IPS-20b (cell line): ENCODE data around the gene EEF1AKMT1.

Source experiments
- H3K27ac ChIP-seq: one replicate; pipeline ENCODE4 v1.5.1; 2013; ENCODE audit warnings: low read length
- H3K27me3 ChIP-seq: 2 replicates; pipeline ENCODE4 v1.6.1; 2013; ENCODE audit warnings: mild to moderate bottlenecking, low read length, inconsistent platforms; ENCODE audit not compliant: insufficient read depth
- H3K36me3 ChIP-seq: 2 replicates; pipeline ENCODE4 v1.6.1; 2013; ENCODE audit warnings: low read depth, mild to moderate bottlenecking, inconsistent platforms, low read length, moderate library complexity; ENCODE audit not compliant: insufficient read depth
- H3K4me1 ChIP-seq: 2 replicates; pipeline ENCODE4 v1.6.1; 2013; ENCODE audit warnings: mild to moderate bottlenecking, control low read depth, inconsistent platforms, low read length, moderate library complexity; ENCODE audit not compliant: insufficient read depth
- H3K4me3 ChIP-seq: 2 replicates; pipeline ENCODE4 v1.5.1; 2013; ENCODE audit warnings: mild to moderate bottlenecking, low read length, inconsistent platforms
- H3K9ac ChIP-seq: 2 replicates; pipeline ENCODE4 v1.6.1; 2013; ENCODE audit warnings: low read depth, mild to moderate bottlenecking, inconsistent platforms, low read length, moderate library complexity
- H3K9me3 ChIP-seq: 2 replicates; pipeline ENCODE4 v1.6.1; 2013; ENCODE audit warnings: mild to moderate bottlenecking, low read depth, low read length, inconsistent platforms; ENCODE audit not compliant: insufficient read depth

EEF1AKMT1 gene

GRCh38 chr13:20799726-20800416, 26.1 kb upstream of the EEF1AKMT1 start:
- no peaks in the 10 kb centered on the region for H3K27me3 ChIP-seq
- H3K9ac ChIP-seq: no peak overlapping the region
- peaks cover 82% of the 10 kb centered on the region for H3K36me3 ChIP-seq
- no peaks in the 10 kb centered on the region for H3K4me1 ChIP-seq
- H3K9me3 ChIP-seq: no peaks in the 10 kb centered on the region
- no peak overlapping the region for H3K27ac ChIP-seq
- no peak overlapping the region for H3K4me3 ChIP-seq

- Histone ChIP-seq H3K27ac (no peak overlapping the region), H3K36me3 (peaks cover 92% of the 10 kb centered on the region), H3K4me3 (no peak overlapping the region)
These were observed 24.3 kb upstream of the EEF1AKMT1 start for GRCh38 chr13:20798027-20798426.

GRCh38 chr13:20796791-20797508, 23.2 kb upstream of the EEF1AKMT1 start:
- Histone ChIP-seq H3K36me3 (peaks cover 89% of the 10 kb centered on the region), H3K27ac (no peak overlapping the region), H3K4me3 (no peak overlapping the region), H3K9ac (no peak overlapping the region), H3K9me3 (no peaks in the 10 kb centered on the region), H3K4me1 (no peaks in the 10 kb centered on the region), H3K27me3 (no peaks in the 10 kb centered on the region)

More at GRCh38 chr13:20798027-20798426, 24.3 kb upstream of the EEF1AKMT1 start:
- H3K4me1 ChIP-seq: no peaks in the 10 kb centered on the region
- no peaks in the 10 kb centered on the region for H3K9me3 ChIP-seq
- no peak overlapping the region for H3K9ac ChIP-seq
- H3K27me3 ChIP-seq: no peaks in the 10 kb centered on the region

GRCh38 chr13:20789665-20790064, 15.9 kb upstream of the EEF1AKMT1 start:
- no peaks in the 10 kb centered on the region for H3K9me3 ChIP-seq
- no peaks in the 10 kb centered on the region for H3K4me1 ChIP-seq
- H3K27ac ChIP-seq: no peak overlapping the region
- peaks cover 67% of the 10 kb centered on the region for H3K36me3 ChIP-seq
- no peak overlapping the region for H3K4me3 ChIP-seq
- H3K27me3 ChIP-seq: no peaks in the 10 kb centered on the region
- no peak overlapping the region for H3K9ac ChIP-seq

- Histone ChIP-seq H3K27ac (no peak overlapping the region), H3K36me3 (peaks cover 67% of the 10 kb centered on the region), H3K27me3 (no peaks in the 10 kb centered on the region), H3K4me1 (no peaks in the 10 kb centered on the region), H3K9ac (no peak overlapping the region), H3K9me3 (no peaks in the 10 kb centered on the region), H3K4me3 (no peak overlapping the region)
These were observed 14.6 kb upstream of the EEF1AKMT1 start for GRCh38 chr13:20788312-20788711.

DNA sequence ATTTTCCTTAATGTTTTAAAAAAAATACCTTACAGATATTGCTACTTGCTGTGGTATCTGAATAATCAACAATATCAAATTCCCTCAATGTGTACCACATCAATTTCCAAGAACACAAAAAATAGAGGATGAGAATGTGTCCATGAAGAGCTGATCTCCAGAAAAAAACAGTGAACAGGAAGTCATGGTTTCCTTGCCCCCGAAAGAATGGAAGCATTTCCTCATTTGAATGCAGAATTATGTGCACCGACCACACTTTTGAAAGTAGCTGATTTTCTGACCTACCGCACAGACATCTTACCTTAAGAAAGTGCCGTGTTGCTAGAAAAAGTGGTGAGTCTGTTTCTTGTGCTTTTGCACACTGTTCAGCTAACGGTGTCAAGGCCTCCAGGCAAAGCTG, 13.4 kb upstream of the EEF1AKMT1 start:
- no peaks in the 10 kb centered on the region for H3K9me3 ChIP-seq
- no peak overlapping the region for H3K4me3 ChIP-seq
- H3K36me3 ChIP-seq: peaks cover 76% of the 10 kb centered on the region

GRCh38 chr13:20782116-20782708, 8.5 kb upstream of the EEF1AKMT1 start:
- Histone ChIP-seq H3K9ac (no peak overlapping the region), H3K36me3 (peaks cover 57% of the 10 kb centered on the region)

More for the DNA sequence above, 13.4 kb upstream of the EEF1AKMT1 start:
- no peaks in the 10 kb centered on the region for H3K27me3 ChIP-seq
- H3K4me1 ChIP-seq: no peaks in the 10 kb centered on the region
- no peak overlapping the region for H3K27ac ChIP-seq
- H3K9ac ChIP-seq: no peak overlapping the region

GRCh38 chr13:20780317-20780716, 6.6 kb upstream of the EEF1AKMT1 start:
- H3K4me3 ChIP-seq: no peak overlapping the region
- H3K4me1 ChIP-seq: no peaks in the 10 kb centered on the region
- no peak overlapping the region for H3K27ac ChIP-seq
- H3K9ac ChIP-seq: no peak overlapping the region
- H3K9me3 ChIP-seq: no peaks in the 10 kb centered on the region
- H3K36me3 ChIP-seq: peaks cover 48% of the 10 kb centered on the region
- no peaks in the 10 kb centered on the region for H3K27me3 ChIP-seq

More at GRCh38 chr13:20782116-20782708, 8.5 kb upstream of the EEF1AKMT1 start:
- H3K4me1 ChIP-seq: no peaks in the 10 kb centered on the region
- no peaks in the 10 kb centered on the region for H3K27me3 ChIP-seq
- no peak overlapping the region for H3K4me3 ChIP-seq
- no peak overlapping the region for H3K27ac ChIP-seq
- no peaks in the 10 kb centered on the region for H3K9me3 ChIP-seq

- Histone ChIP-seq H3K27ac (no peak overlapping the region), H3K4me3 (no peak overlapping the region), H3K27me3 (no peaks in the 10 kb centered on the region), H3K36me3 (peaks cover 39% of the 10 kb centered on the region), H3K9me3 (no peaks in the 10 kb centered on the region), H3K4me1 (no peaks in the 10 kb centered on the region), H3K9ac (no peak overlapping the region)
These were observed 5.6 kb upstream of the EEF1AKMT1 start for GRCh38 chr13:20779405-20779804.

GRCh38 chr13:20778311-20778710, 4.5 kb upstream of the EEF1AKMT1 start:
- no peak overlapping the region for H3K4me3 ChIP-seq
- H3K36me3 ChIP-seq: peaks cover 28% of the 10 kb centered on the region
- no peak overlapping the region for H3K9ac ChIP-seq
- no peaks in the 10 kb centered on the region for H3K9me3 ChIP-seq
- no peak overlapping the region for H3K27ac ChIP-seq
- H3K4me1 ChIP-seq: no peaks in the 10 kb centered on the region
- H3K27me3 ChIP-seq: no peaks in the 10 kb centered on the region

- Histone ChIP-seq H3K27ac (no peak overlapping the region), H3K9ac (no peak overlapping the region), H3K4me3 (no peak overlapping the region), H3K36me3 (peaks cover 12% of the 10 kb centered on the region), H3K4me1 (0 out of 2 replicates have a peak, but pooled peaks cover 3% of the 10 kb centered on the region), H3K27me3 (no peaks in the 10 kb centered on the region), H3K9me3 (no peaks in the 10 kb centered on the region)
These were observed 3.0 kb upstream of the EEF1AKMT1 start for GRCh38 chr13:20776751-20777150.
